KMS-11 (cell line): ENCODE results near the gene NOD2.

Experiments used
- H2AFZ ChIP-seq: fragments of 200-600 bp; sonication (generic); 2 replicates; pipeline ENCODE4 v1.6.1; 2016; ENCODE audit warnings: antibody characterized with exemption, mixed run types, low read depth
- H3K27ac ChIP-seq: fragments of 200-600 bp; sonication (generic); 2 replicates; pipeline ENCODE4 v1.6.1; 2016; ENCODE audit warnings: mild to moderate bottlenecking, mixed run types
- H3K27me3 ChIP-seq: fragments of 200-600 bp; sonication (generic); 2 replicates; pipeline ENCODE4 v1.6.1; 2017; ENCODE audit warnings: mild to moderate bottlenecking, low read depth, mixed run types, moderate library complexity; ENCODE audit not compliant: insufficient read depth
- H3K36me3 ChIP-seq: fragments of 200-600 bp; sonication (generic); 2 replicates; pipeline ENCODE4 v1.6.1; 2017; ENCODE audit warnings: mild to moderate bottlenecking, mixed run types; ENCODE audit not compliant: insufficient read depth
- H3K4me1 ChIP-seq: fragments of 200-600 bp; sonication (generic); 2 replicates; pipeline ENCODE4 v1.6.1; 2016; ENCODE audit warnings: mild to moderate bottlenecking, low read depth, mixed run types; ENCODE audit not compliant: poor library complexity, severe bottlenecking
- H3K4me2 ChIP-seq: fragments of 200-600 bp; sonication (generic); 2 replicates; pipeline ENCODE4 v1.7.0; 2016; ENCODE audit warnings: mild to moderate bottlenecking, mixed run types
- H3K4me3 ChIP-seq: fragments of 200-600 bp; sonication (generic); IDR thresholded peaks from 2 replicates; pipeline ENCODE4 v1.6.1; 2017; ENCODE audit warnings: low read depth, low read length, mixed read lengths; ENCODE audit not compliant: insufficient read depth
- H3K79me2 ChIP-seq: fragments of 200-600 bp; sonication (generic); 2 replicates; pipeline ENCODE4 v1.6.1; 2016; ENCODE audit warnings: low read depth, mixed run types; ENCODE audit not compliant: insufficient read depth
- H3K9ac ChIP-seq: fragments of 200-600 bp; sonication (generic); 2 replicates; pipeline ENCODE4 v1.6.1; 2016; ENCODE audit warnings: mild to moderate bottlenecking, mixed run types
- H4K20me1 ChIP-seq: fragments of 200-600 bp; sonication (generic); 2 replicates; pipeline ENCODE4 v1.6.1; 2016; ENCODE audit warnings: mild to moderate bottlenecking, mixed run types; ENCODE audit not compliant: insufficient read depth
- CTCF ChIP-seq: fragments of 200-600 bp; sonication (generic); conservative IDR thresholded peaks from 2 replicates; pipeline ENCODE4 v1.6.1; 2017; ENCODE audit warnings: low read depth, mild to moderate bottlenecking, antibody characterized with exemption, low read length, moderate library complexity, mixed read lengths

The NOD2 gene

DNA sequence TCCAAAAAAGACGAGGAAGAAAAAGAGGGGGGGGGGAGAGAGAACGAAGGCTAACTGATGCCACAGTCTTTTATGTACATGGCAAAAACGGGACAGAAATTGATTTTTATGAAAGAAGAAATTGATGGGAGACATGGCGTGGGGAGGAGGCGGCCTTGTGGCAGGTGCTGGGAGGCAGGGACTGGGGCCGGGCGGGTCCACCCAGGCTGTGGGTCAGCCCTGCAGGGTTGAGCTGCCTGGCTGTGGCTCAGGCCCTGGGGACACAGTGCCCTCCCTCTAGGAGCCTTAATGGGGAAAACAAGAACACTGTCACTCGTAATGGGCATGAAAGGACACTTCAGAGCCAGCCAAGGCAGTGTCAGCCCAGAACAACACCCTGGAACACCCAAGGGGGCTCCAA, 47.1 kb upstream of the NOD2 start:
- Histone ChIP-seq H3K9ac (no peak overlapping the region), H3K27ac (no peak overlapping the region), H3K4me1 (no peaks in the 10 kb centered on the region), H3K79me2 (no peaks in the 10 kb centered on the region), H4K20me1 (no peaks in the 10 kb centered on the region), H2AFZ (no peak overlapping the region), H3K27me3 (no peaks in the 10 kb centered on the region), H3K36me3 (no peaks in the 10 kb centered on the region), H3K4me2 (no peak overlapping the region), H3K4me3 (no peak overlapping the region)
- TF ChIP-seq CTCF, result no peak

DNA sequence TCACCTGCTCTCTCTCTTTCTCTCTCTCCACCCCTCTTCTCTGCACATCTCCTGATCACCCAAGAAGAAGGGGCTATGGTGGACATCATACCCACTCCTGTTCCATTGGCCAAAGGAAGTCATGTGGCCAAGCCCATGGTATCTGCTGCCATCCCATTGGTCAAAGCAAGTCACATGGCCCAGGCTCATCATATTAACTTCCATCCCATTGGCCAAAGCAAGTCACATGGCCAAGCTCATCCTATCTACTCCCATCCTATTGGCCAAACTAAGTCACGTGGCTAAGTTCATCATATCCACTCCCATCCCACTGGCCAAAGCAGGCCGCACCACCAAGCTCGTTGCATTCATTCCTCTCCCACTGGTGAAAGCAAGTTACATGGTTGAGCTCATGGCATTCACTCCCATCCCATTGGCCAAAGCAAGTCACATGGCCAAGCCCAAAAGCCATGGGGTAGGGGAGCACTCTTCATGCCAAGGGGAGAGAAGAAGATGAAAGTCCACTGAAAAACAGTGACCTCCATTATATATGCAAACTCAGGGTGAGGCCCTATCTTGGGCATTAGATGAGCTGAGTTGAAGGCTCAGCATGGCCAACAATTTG, 41.5 kb upstream of the NOD2 start:
- no peaks in the 10 kb centered on the region for H3K4me1 ChIP-seq
- H3K79me2 ChIP-seq, result no peaks in the 10 kb centered on the region
- no peaks in the 10 kb centered on the region for H3K36me3 ChIP-seq

DNA sequence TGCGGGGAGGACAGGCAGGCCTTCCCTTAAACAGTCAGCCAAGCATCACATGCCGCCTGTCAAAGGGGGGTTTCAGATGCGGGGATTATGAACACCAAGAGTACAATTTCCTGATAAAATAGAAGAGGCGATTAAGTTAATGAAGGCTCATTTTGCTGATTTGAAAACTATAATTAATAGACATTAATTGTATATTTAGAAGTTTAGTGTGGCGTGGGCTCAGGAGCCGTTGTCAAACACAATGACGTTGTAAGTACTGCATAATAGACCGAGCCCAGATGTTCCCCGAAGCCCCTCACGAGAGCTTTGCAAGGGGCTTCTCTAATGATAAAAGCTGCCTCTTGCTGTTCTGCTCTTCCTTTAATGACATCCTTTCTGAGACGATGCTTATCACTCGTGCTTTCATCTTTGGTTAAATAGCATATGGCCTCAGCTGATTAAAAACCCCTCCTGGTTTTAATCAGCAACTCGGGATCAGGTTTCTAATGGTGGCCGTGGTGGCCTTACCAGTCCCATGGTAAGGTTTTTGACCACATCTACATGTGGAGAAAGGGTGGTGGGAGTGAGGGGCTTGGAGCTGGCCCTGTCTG, 40.5 kb upstream of the NOD2 start:
- Histone ChIP-seq H3K27ac (no peak overlapping the region), H3K4me2 (no peak overlapping the region), H3K4me1 (no peaks in the 10 kb centered on the region), H3K4me3 (no peak overlapping the region), H3K79me2 (no peaks in the 10 kb centered on the region), H3K27me3 (no peaks in the 10 kb centered on the region), H2AFZ (no peak overlapping the region), H3K9ac (no peak overlapping the region), H3K36me3 (no peaks in the 10 kb centered on the region), H4K20me1 (no peaks in the 10 kb centered on the region)
- no peak for TF ChIP-seq CTCF

More for the DNA sequence above, 41.5 kb upstream of the NOD2 start:
- no peak overlapping the region for H3K4me3 ChIP-seq
- H4K20me1 ChIP-seq, result no peaks in the 10 kb centered on the region
- TF ChIP-seq CTCF, result no peak
- no peak overlapping the region for H2AFZ ChIP-seq
- H3K27me3 ChIP-seq, result no peaks in the 10 kb centered on the region
- no peak overlapping the region for H3K4me2 ChIP-seq
- no peak overlapping the region for H3K27ac ChIP-seq
- H3K9ac ChIP-seq, result no peak overlapping the region

DNA sequence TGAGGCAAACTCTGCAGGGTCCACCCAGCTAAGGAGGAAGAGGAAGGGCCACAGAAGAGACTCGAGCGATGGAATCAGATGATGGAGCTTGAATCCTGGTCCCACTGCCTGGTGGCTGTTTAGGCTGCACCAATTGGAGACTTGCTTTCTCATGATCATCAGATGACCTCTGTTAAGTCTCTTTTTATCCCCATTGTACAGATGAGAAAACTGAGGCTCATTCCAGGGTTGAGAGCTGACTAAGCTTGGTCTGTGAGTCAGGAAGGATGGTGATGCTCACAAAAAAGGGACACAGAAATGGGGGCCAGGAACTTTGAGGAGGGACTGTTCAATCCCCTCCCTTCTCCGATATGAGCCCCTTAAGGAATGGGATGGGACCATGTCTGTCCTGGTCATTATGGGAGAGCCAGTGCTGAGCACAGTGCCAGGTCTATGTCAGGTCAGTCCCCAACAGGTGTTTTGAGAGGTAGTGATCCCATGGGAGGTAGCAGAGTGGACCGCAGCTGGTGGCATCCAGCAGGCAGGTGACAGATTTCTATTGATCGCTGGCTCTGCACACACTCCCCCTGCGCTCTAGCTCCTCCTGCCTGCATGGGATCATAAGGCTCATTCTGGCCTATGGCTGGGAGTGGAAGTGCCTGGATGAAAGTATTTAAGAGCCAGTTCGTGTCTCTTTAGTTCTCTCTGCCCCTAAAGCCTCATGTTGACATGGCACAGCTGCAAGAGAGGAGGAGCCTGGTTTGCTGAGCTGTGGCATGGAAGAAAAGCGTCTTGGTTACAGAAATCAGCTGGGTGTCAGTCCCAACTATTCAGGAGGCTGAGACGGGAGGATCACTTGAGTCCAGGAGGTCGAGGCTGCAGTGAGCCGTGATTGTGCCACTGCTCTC, 39.5 kb upstream of the NOD2 start:
- no peaks in the 10 kb centered on the region for H3K4me1 ChIP-seq
- H3K4me3 ChIP-seq, result no peak overlapping the region
- H3K4me2 ChIP-seq, result no peak overlapping the region
- H3K27ac ChIP-seq, result no peak overlapping the region
- H3K79me2 ChIP-seq, result no peaks in the 10 kb centered on the region
- no peaks in the 10 kb centered on the region for H3K36me3 ChIP-seq
- H3K9ac ChIP-seq, result no peak overlapping the region
- H3K27me3 ChIP-seq, result no peaks in the 10 kb centered on the region
- no peak for TF ChIP-seq CTCF
- no peak overlapping the region for H2AFZ ChIP-seq
- no peaks in the 10 kb centered on the region for H4K20me1 ChIP-seq
